B cell (primary cell): ENCODE results near the gene RBM7. TPM values are rescaled to one million over a fixed set of nuclear protein-coding genes. Genes with fewer than 3 reads are reported as not detected.

Experiments
- ATAC-seq: fragments of 200-7000 bp; cut with Tn5 transposase; one replicate; pipeline ENCODE4 v1.10.0; 2021; ENCODE audit warnings: low read depth, mild to moderate bottlenecking, moderate number of reproducible peaks, moderate library complexity
- CTCF ChIA-PET: fragments of 350-600 bp; sonication (Branson Sonifier 250); formaldehyde crosslinking; loops from one replicate; lab custom pipeline; 2021; ENCODE audit warnings: antibody characterized with exemption, inconsistent platforms; lab: Charles Lee
- POLR2A ChIA-PET: fragments of 350-600 bp; sonication (Branson Sonifier 250); formaldehyde crosslinking; loops from one replicate; lab custom pipeline; 2021; ENCODE audit warnings: antibody characterized with exemption; lab: Charles Lee
- DNase-seq: peaks from one replicate; pipeline ENCODE4 v3.0.0; 2013
- H2AFZ ChIP-seq: 2 replicates; pipeline ENCODE4 v1.6.1; 2012; ENCODE audit warnings: mild to moderate bottlenecking, low read depth, low read length; ENCODE audit not compliant: insufficient read depth, poor library complexity, severe bottlenecking
- H3K27ac ChIP-seq, 2 donors: 1 replicate in 1 of 2; 2 replicates in 1 of 2; pipeline ENCODE4 v1.5.1; 2012 to 2013; ENCODE audit warnings: low read length in 2 of 2, mild to moderate bottlenecking in 2 of 2, moderate library complexity in 1 of 2
- H3K27me3 ChIP-seq, 4 experiments: fragments of 200-600 bp in 1 of 4; sonication (generic) in 1 of 4; replicated peaks in 1 of 4; 1 replicate in 2 of 4; 2 replicates in 2 of 4; pipeline versions ENCODE4 v1.6.1 to v1.7.0; 2013 to 2016; ENCODE audit warnings: low read length in 3 of 4, mild to moderate bottlenecking in 2 of 4, mixed read lengths in 1 of 4, moderate library complexity in 1 of 4; ENCODE audit not compliant: insufficient read depth in 4 of 4, control insufficient read depth in 3 of 4; ENCODE audit errors: control extremely low read depth in 1 of 4
- H3K36me3 ChIP-seq, 2 experiments: replicated peaks in 1 of 2; 1 replicate in 1 of 2; 2 replicates in 1 of 2; pipeline versions ENCODE4 v1.6.1 to v1.7.1; 2013; ENCODE audit warnings: low read length in 1 of 2; ENCODE audit not compliant: insufficient read depth in 2 of 2, control insufficient read depth in 1 of 2; ENCODE audit errors: control extremely low read depth in 1 of 2, extremely low read depth in 1 of 2
- H3K4me1 ChIP-seq, 2 donors: fragments of 200-600 bp in 1 of 2; sonication (generic) in 1 of 2; 1 replicate in 1 of 2; 2 replicates in 1 of 2; pipeline versions ENCODE4 v1.5.1 to v1.6.1; 2013 to 2017; ENCODE audit warnings: low read length in 2 of 2; ENCODE audit not compliant: control insufficient read depth in 2 of 2, insufficient read depth in 2 of 2
- H3K4me2 ChIP-seq: replicated peaks from 2 replicates; pipeline ENCODE3; 2012; ENCODE audit warnings: mild to moderate bottlenecking, low read depth, low read length; ENCODE audit not compliant: poor library complexity, severe bottlenecking
- H3K4me3 ChIP-seq, 5 experiments: fragments of 200-600 bp in 1 of 5; sonication (generic) in 1 of 5; 1 replicate in 3 of 5; 2 replicates in 2 of 5; pipeline versions ENCODE4 v1.5.1 to v1.7.0; 2011 to 2016; ENCODE audit warnings: low read length in 4 of 5, mild to moderate bottlenecking in 4 of 5, low read depth in 2 of 5, control low read depth in 1 of 5, moderate library complexity in 1 of 5; ENCODE audit not compliant: insufficient read depth in 1 of 5; ENCODE audit errors: control extremely low read depth in 1 of 5, extremely low read depth in 1 of 5
- H3K79me2 ChIP-seq: fragments of 200-600 bp; sonication (generic); one replicate; pipeline ENCODE4 v1.6.0; 2016; ENCODE audit warnings: low read length; ENCODE audit not compliant: control insufficient read depth, insufficient read depth
- H3K9ac ChIP-seq: fragments of 200-600 bp; sonication (generic); 2 replicates; pipeline ENCODE4 v1.6.1; 2017; ENCODE audit warnings: mild to moderate bottlenecking, low read length, moderate library complexity
- H3K9me3 ChIP-seq, 3 donors: one replicate each; pipeline versions ENCODE4 v1.6.1 to v1.7.1; 2013; ENCODE audit warnings: low read length in 2 of 3; ENCODE audit not compliant: control insufficient read depth in 2 of 3, insufficient read depth in 1 of 3; ENCODE audit errors: control extremely low read depth in 1 of 3
- H4K20me1 ChIP-seq: 2 replicates; pipeline ENCODE4 v1.6.0; 2012; ENCODE audit warnings: mild to moderate bottlenecking, low read length; ENCODE audit not compliant: insufficient read depth, control insufficient read depth, poor library complexity, severe bottlenecking
- H3K27ac Mint-ChIP-seq: one replicate; pipeline ENCODE4 v1.8.0; 2021; ENCODE audit warnings: mixed read lengths
- H3K27me3 Mint-ChIP-seq: one replicate; pipeline ENCODE4 v1.8.0; 2021; ENCODE audit warnings: mixed read lengths
- H3K4me1 Mint-ChIP-seq: one replicate; pipeline ENCODE4 v1.8.0; 2021; ENCODE audit warnings: mixed read lengths
- H3K4me3 Mint-ChIP-seq: one replicate; pipeline ENCODE4 v1.8.0; 2021; ENCODE audit warnings: mixed read lengths
- H3K9me3 Mint-ChIP-seq: one replicate; pipeline ENCODE4 v1.8.0; 2022; ENCODE audit warnings: mixed read lengths; ENCODE audit not compliant: insufficient read depth
- EZH2 ChIP-seq: IDR thresholded peaks from 2 replicates; pipeline ENCODE4 v1.6.1; 2012; ENCODE audit warnings: borderline replicate concordance, low read depth, mild to moderate bottlenecking, moderate library complexity, low read length; ENCODE audit not compliant: insufficient read depth, poor library complexity, severe bottlenecking
- WGBS: methylation state at CpG from one replicate; pipeline ENCODE4 v1.1.5; 2013; ENCODE audit warnings: missing lambda C conversion rate; ENCODE audit not compliant: insufficient coverage; 5-methylcytosine and 5-hydroxymethylcytosine counted together
- intact Hi-C: fragments of 100-400 bp; cut with micrococcal nuclease; formaldehyde crosslinking; loops from one replicate; pipeline ENCODE4 v1.10.0; 2022
- polyA plus RNA-seq: library from polyadenylated mRNA; depleted of rRNA; stranded (reverse); fragments of >200 nt; gene quantifications from 2 replicates; pipeline ENCODE4 v1.2.3, GENCODE V29; 2012
- total RNA-seq, 2 donors: library from RNA; stranded (reverse); fragments of 120-200 nt in 1 of 2; gene quantifications; 1 replicate in 1 of 2; 2 replicates in 1 of 2; pipeline versions ENCODE4 v1.2.3 to v1.2.4, GENCODE V29; 2013 to 2022
- TF ChIP-seq, protein P1 (sequence below): fragments of 200-600 bp; IDR thresholded peaks from one replicate; pipeline ENCODE4 v1.8.0; 2022; ENCODE audit warnings: antibody characterized with exemption, mild to moderate bottlenecking

Gene RBM7
- total and polyA plus RNA-seq, 2 donors (not counting 1 experiment from before 2014, with no cell fraction given), result 26.3 to 36.1 TPM

GRCh38 chr11:114440121-114440860, 39.8 kb downstream of the RBM7 start:
- peak overlapping the region; percentile 93 for H3K9ac ChIP-seq
- H3K27ac ChIP-seq, result no peak overlapping the region

More at GRCh38 chr11:114440121-114440860, 39.8 kb downstream of the RBM7 start:
- ChIA-PET CTCF (no interaction called here), POLR2A (no interaction called here)
- Histone ChIP-seq H3K9me3 (no peaks in the 10 kb centered on the region), H3K4me3 (peak overlapping the region; percentile 48 to 95 (median 88)), H2AFZ (peak overlapping the region; percentile 99), H4K20me1 (no peaks in the 10 kb centered on the region), H3K4me2 (peak overlapping the region; percentile 92), H3K36me3 (peaks cover 2 to 11% of the 10 kb centered on the region in 2 experiments), H3K27me3 (no peaks in the 10 kb centered on the region), H3K79me2 (peaks cover 19% of the 10 kb centered on the region), H3K4me1 (peaks cover 12 to 13% of the 10 kb centered on the region in 2 donors)
- Mint-ChIP-seq H3K9me3 (no peaks in the 10 kb centered on the region), H3K4me1 (peaks cover 25% of the 10 kb centered on the region), H3K27me3 (no peaks in the 10 kb centered on the region), H3K4me3 (peak overlapping the region; percentile 99), H3K27ac (peak overlapping the region; percentile 92)
- 33% methylated on average over 1 of the region's 10 CpGs for WGBS
- no peak for TF ChIP-seq EZH2
- TF ChIP-seq, protein P1, sequence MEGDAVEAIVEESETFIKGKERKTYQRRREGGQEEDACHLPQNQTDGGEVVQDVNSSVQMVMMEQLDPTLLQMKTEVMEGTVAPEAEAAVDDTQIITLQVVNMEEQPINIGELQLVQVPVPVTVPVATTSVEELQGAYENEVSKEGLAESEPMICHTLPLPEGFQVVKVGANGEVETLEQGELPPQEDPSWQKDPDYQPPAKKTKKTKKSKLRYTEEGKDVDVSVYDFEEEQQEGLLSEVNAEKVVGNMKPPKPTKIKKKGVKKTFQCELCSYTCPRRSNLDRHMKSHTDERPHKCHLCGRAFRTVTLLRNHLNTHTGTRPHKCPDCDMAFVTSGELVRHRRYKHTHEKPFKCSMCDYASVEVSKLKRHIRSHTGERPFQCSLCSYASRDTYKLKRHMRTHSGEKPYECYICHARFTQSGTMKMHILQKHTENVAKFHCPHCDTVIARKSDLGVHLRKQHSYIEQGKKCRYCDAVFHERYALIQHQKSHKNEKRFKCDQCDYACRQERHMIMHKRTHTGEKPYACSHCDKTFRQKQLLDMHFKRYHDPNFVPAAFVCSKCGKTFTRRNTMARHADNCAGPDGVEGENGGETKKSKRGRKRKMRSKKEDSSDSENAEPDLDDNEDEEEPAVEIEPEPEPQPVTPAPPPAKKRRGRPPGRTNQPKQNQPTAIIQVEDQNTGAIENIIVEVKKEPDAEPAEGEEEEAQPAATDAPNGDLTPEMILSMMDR, result no peak
- intact Hi-C loops, result no loop called here
- DNase-seq (no peak), ATAC-seq (no peak)
